SK-N-MC (cell line): ENCODE data around the gene C22orf23.

Experiments
- EZH2 ChIP-seq: fragments of 200-600 bp; sonication (generic); IDR thresholded peaks from one replicate; pipeline ENCODE4 v1.6.1; 2017; ENCODE audit warnings: antibody characterized with exemption
- POLR2AphosphoS5 ChIP-seq: IDR thresholded peaks from 2 replicates; pipeline ENCODE4 v1.6.1; 2012; ENCODE audit warnings: mild to moderate bottlenecking, low read depth, low read length, borderline replicate concordance

- TF ChIP-seq EZH2 (no peak), POLR2AphosphoS5 (no peak)
Measured at GRCh38 chr22:37906364-37907008, 46.9 kb downstream of the C22orf23 start.
